ENCODE data around the gene BBS1. TPM values are rescaled to one million over a fixed set of nuclear protein-coding genes. Genes with fewer than 3 reads are reported as not detected.
A peak's percentile ranks its signal among the peaks of the same experiment; 100 is the strongest.
"Not testable (repeated sequence)": the region's sequence is repeated elsewhere in the genome, so short reads cannot be mapped to it uniquely, and the experiment has no call there.

Gene BBS1
- polyA plus RNA-seq, 2 of the 4 experiments (the other 2 are of a cell fraction), result 12.5 TPM

DNA sequence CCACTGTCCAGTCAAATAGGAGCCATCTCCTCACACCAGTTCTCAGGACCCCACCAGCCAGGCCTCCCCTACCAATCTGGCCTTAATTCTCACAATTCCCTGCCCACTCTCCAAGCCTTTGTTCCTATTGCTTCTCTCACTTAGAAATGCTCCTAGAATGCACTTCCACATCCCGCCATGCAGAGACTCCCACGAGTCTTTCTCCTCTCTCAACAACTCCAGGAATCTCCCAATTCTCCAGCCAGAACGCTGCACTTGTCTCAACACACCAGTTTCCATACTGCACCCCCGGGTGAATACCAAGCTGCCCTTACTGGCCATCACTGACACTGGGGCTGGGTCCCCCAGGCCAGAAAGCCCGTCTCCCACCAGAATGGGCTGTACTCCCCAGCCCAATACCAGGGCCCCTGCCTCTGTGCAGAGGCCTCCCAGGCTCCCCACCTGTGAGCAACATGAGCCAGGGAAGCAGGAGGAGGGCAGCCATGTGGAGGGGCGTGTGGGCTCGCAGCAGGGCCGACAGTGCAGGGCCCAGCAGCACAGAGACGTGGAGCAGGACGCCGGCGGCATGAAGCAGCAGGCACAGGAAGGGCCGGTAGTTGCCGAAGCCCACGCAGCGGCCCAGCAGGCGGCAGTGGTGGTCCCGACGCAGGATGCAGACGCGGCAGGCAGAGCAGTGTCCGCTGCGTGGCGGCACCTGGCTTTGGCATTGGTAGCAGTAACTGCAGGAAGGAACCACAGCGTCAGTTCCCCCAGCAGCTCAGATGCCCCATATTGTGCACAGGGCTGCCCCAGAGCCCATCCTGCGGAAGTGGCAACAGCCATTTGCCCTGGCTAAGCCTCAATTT, 33.0 kb downstream of the BBS1 start:
- Histone ChIP-seq H3K4me2 (no peak overlapping the region), H3K9me3 (no peaks in the 10 kb centered on the region), H3K4me1 (peaks cover 17% of the 10 kb centered on the region), H3K27ac (no peak overlapping the region), H3K4me3 (no peak overlapping the region)
- ChIA-PET POLR2A (interaction anchor here (1.5 kb wide), 1 partner anchor 11 kb away, joined by 3 read pairs; no protein-coding TSS in a partner anchor), CTCF (interaction anchor here (1.3 to 1.8 kb wide), 3 partner anchors 14 to 135 kb away, joined by 4 to 5 read pairs (median 5); no protein-coding TSS in a partner anchor)
- no peak for FAIRE-seq
- no peak for DNase-seq (ENCODE audit: low read depth in 1 of 2, low spot score in 1 of 2)
- no peak for ATAC-seq
- TF ChIP-seq NPAS2 (CRISPR knock-in tag; IDR thresholded peaks at IDR 0.05; ENCODE audit: borderline replicate concordance) (no peak), HOXA7 (CRISPR knock-in tag; IDR thresholded peaks at IDR 0.05) (no peak), POLR2AphosphoS2 (conservative IDR thresholded peaks at IDR 0.05; ENCODE audit: low read length) (no peak), PHF8 (IDR thresholded peaks at IDR 0.05; ENCODE audit: borderline replicate concordance, low read depth) (no peak), BHLHE40 (IDR thresholded peaks at IDR 0.05; ENCODE audit: low read depth, low read length) (no peak), JUNB (IDR thresholded peaks at IDR 0.05) (no peak), NFE2L2 (conservative IDR thresholded peaks at IDR 0.05; ENCODE audit: low read length) (no peak), RFX5 (IDR thresholded peaks at IDR 0.05) (no peak), MAFK (IDR thresholded peaks at IDR 0.05; ENCODE audit: partially characterized antibody) (no peak), GATA3 (IDR thresholded peaks at IDR 0.05; ENCODE audit: borderline replicate concordance) (no peak), MYC (IDR thresholded peaks at IDR 0.05; ENCODE audit: borderline replicate concordance, low read length) (no peak), RAD21 (conservative IDR thresholded peaks at IDR 0.05 in 1 of 2, IDR thresholded peaks at IDR 0.05 in 1 of 2) (no peak), HOXB13 (CRISPR knock-in tag; IDR thresholded peaks at IDR 0.05; ENCODE audit: low read depth) (no peak), FOSL2 (IDR thresholded peaks at IDR 0.05) (no peak), FOSL2 (CRISPR knock-in tag; IDR thresholded peaks at IDR 0.05) (no peak), CHD2 (IDR thresholded peaks at IDR 0.05; ENCODE audit: low read length, partially characterized antibody) (no peak)
- TF ChIP-seq, protein P1, sequence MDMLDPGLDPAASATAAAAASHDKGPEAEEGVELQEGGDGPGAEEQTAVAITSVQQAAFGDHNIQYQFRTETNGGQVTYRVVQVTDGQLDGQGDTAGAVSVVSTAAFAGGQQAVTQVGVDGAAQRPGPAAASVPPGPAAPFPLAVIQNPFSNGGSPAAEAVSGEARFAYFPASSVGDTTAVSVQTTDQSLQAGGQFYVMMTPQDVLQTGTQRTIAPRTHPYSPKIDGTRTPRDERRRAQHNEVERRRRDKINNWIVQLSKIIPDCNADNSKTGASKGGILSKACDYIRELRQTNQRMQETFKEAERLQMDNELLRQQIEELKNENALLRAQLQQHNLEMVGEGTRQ (IDR thresholded peaks at IDR 0.05), result no peak
- TF ChIP-seq, protein P2, sequence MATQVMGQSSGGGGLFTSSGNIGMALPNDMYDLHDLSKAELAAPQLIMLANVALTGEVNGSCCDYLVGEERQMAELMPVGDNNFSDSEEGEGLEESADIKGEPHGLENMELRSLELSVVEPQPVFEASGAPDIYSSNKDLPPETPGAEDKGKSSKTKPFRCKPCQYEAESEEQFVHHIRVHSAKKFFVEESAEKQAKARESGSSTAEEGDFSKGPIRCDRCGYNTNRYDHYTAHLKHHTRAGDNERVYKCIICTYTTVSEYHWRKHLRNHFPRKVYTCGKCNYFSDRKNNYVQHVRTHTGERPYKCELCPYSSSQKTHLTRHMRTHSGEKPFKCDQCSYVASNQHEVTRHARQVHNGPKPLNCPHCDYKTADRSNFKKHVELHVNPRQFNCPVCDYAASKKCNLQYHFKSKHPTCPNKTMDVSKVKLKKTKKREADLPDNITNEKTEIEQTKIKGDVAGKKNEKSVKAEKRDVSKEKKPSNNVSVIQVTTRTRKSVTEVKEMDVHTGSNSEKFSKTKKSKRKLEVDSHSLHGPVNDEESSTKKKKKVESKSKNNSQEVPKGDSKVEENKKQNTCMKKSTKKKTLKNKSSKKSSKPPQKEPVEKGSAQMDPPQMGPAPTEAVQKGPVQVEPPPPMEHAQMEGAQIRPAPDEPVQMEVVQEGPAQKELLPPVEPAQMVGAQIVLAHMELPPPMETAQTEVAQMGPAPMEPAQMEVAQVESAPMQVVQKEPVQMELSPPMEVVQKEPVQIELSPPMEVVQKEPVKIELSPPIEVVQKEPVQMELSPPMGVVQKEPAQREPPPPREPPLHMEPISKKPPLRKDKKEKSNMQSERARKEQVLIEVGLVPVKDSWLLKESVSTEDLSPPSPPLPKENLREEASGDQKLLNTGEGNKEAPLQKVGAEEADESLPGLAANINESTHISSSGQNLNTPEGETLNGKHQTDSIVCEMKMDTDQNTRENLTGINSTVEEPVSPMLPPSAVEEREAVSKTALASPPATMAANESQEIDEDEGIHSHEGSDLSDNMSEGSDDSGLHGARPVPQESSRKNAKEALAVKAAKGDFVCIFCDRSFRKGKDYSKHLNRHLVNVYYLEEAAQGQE (IDR thresholded peaks at IDR 0.05), result no peak
- TF ChIP-seq, protein P3, sequence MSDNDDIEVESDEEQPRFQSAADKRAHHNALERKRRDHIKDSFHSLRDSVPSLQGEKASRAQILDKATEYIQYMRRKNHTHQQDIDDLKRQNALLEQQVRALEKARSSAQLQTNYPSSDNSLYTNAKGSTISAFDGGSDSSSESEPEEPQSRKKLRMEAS (IDR thresholded peaks at IDR 0.05), result no peak
- TF ChIP-seq, protein P4, sequence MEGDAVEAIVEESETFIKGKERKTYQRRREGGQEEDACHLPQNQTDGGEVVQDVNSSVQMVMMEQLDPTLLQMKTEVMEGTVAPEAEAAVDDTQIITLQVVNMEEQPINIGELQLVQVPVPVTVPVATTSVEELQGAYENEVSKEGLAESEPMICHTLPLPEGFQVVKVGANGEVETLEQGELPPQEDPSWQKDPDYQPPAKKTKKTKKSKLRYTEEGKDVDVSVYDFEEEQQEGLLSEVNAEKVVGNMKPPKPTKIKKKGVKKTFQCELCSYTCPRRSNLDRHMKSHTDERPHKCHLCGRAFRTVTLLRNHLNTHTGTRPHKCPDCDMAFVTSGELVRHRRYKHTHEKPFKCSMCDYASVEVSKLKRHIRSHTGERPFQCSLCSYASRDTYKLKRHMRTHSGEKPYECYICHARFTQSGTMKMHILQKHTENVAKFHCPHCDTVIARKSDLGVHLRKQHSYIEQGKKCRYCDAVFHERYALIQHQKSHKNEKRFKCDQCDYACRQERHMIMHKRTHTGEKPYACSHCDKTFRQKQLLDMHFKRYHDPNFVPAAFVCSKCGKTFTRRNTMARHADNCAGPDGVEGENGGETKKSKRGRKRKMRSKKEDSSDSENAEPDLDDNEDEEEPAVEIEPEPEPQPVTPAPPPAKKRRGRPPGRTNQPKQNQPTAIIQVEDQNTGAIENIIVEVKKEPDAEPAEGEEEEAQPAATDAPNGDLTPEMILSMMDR (IDR thresholded peaks at IDR 0.05), result no peak
- TF ChIP-seq, protein P5, sequence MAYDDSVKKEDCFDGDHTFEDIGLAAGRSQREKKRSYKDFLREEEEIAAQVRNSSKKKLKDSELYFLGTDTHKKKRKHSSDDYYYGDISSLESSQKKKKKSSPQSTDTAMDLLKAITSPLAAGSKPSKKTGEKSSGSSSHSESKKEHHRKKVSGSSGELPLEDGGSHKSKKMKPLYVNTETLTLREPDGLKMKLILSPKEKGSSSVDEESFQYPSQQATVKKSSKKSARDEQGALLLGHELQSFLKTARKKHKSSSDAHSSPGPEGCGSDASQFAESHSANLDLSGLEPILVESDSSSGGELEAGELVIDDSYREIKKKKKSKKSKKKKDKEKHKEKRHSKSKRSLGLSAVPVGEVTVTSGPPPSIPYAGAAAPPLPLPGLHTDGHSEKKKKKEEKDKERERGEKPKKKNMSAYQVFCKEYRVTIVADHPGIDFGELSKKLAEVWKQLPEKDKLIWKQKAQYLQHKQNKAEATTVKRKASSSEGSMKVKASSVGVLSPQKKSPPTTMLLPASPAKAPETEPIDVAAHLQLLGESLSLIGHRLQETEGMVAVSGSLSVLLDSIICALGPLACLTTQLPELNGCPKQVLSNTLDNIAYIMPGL (CRISPR knock-in tag; IDR thresholded peaks at IDR 0.05; ENCODE audit: borderline replicate concordance), result no peak
- WGBS (ENCODE audit: missing lambda C conversion rate), result 90% methylated on average over 17 of the region's 26 CpGs

DNA sequence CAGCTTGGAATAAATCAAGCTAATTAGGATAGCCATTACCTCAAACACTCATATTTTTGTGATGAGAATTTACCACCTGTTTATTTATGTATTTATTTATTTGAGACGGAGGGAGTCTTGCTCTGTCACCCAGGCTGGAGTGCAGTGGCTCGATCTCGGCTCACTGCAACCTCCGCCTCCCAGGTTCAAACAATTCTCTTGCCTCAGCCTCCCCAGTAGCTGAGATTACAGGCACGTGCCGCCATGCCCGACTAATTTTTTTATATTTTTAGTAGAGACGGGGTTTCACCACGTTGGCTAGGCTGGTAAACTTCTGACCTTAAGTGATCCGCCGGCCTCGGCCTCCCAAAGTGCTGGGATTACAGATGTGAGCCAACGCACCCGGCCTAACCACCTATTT, 34.5 kb downstream of the BBS1 start:
- FAIRE-seq; H3K9me3 ChIP-seq; ATAC-seq; DNase-seq (ENCODE audit: low read depth in 1 of 2, low spot score in 1 of 2): not testable (repeated sequence)
- 74% methylated on average over 14 of the region's 14 CpGs for WGBS (ENCODE audit: missing lambda C conversion rate)
- POLR2A ChIA-PET, result interaction anchor here (0.7 to 2.0 kb wide), 8 partner anchors 10 to 298 kb away, joined by 3 to 13 read pairs (median 10); partner anchors contain the start of genes CTSF, DPP3, RBM14 and RBM4
- Histone ChIP-seq H3K27ac (peak overlapping the region; percentile 85 to 96; a peak in 5 of 6 replicates), H3K4me3 (peak overlapping the region; percentile 85), H3K4me2 (peak overlapping the region; percentile 90), H3K4me1 (peaks cover 17% of the 10 kb centered on the region)
- CTCF ChIA-PET, result interaction anchor here (1.0 to 1.8 kb wide), 4 partner anchors 8 to 106 kb away, joined by 3 to 6 read pairs (median 4); partner anchors contain the start of gene MRPL11
